ENCODE results near the gene BIRC7. TPM values are rescaled to one million over a fixed set of nuclear protein-coding genes. Genes with fewer than 3 reads are reported as not detected.

The BIRC7 gene
- total RNA-seq, 5 donors from 2014 or later (not counting 1 experiment from before 2014, with no cell fraction given) = not detected

GRCh38 chr20:63189322-63189642, 46.4 kb upstream of the BIRC7 start:
- Histone ChIP-seq H3K9me3 (no peaks in the 10 kb centered on the region), H3K4me1 (ENCODE audit: control insufficient read depth in 1 of 2, extremely low read depth in 1 of 2, insufficient read depth in 2 of 2, low read length in 2 of 2) (peaks cover 0 to 3% of the 10 kb centered on the region in 2 experiments), H3K27me3 (replicated peaks in 1 of 2; ENCODE audit: control insufficient read depth in 2 of 2, extremely low read depth in 1 of 2, insufficient read depth in 2 of 2, low read length in 1 of 2) (no peaks in the 10 kb centered on the region), H3K4me3 (ENCODE audit: control insufficient read depth in 1 of 2, extremely low read depth in 1 of 2, low read length in 1 of 2) (no peak overlapping the region), H3K36me3 (ENCODE audit: control insufficient read depth in 2 of 2, extremely low read depth in 1 of 2, insufficient read depth in 1 of 2, low read length in 1 of 2) (no peaks in the 10 kb centered on the region), H3K27ac (ENCODE audit: low read length) (no peak overlapping the region)
- ChIA-PET POLR2A (no interaction called here), CTCF (no interaction called here)
- 83% methylated on average over 3 of the region's 5 CpGs for WGBS (ENCODE audit: insufficient coverage)
- ATAC-seq (replicated peaks in 1 of 4) (no peak), DNase-seq (no peak)
- Mint-ChIP-seq H3K27ac (no peak overlapping the region), H3K4me1 (no peaks in the 10 kb centered on the region), H3K36me3 (no peaks in the 10 kb centered on the region), H3K27me3 (no peaks in the 10 kb centered on the region), H3K9me3 (no peaks in the 10 kb centered on the region), H3K4me3 (no peak overlapping the region)

GRCh38 chr20:63189846-63190559, 45.7 kb upstream of the BIRC7 start:
- Histone ChIP-seq H3K27me3 (replicated peaks in 1 of 2; ENCODE audit: control insufficient read depth in 2 of 2, extremely low read depth in 1 of 2, insufficient read depth in 2 of 2, low read length in 1 of 2) (no peaks in the 10 kb centered on the region), H3K4me3 (ENCODE audit: control insufficient read depth in 1 of 2, extremely low read depth in 1 of 2, low read length in 1 of 2) (no peak overlapping the region), H3K27ac (ENCODE audit: low read length) (no peak overlapping the region), H3K36me3 (ENCODE audit: control insufficient read depth in 2 of 2, extremely low read depth in 1 of 2, insufficient read depth in 1 of 2, low read length in 1 of 2) (peaks cover 3 to 4% of the 10 kb centered on the region in 2 donors), H3K4me1 (ENCODE audit: control insufficient read depth in 1 of 2, extremely low read depth in 1 of 2, insufficient read depth in 2 of 2, low read length in 2 of 2) (peaks cover 0 to 3% of the 10 kb centered on the region in 2 experiments), H3K9me3 (no peaks in the 10 kb centered on the region)
- DNase-seq (no peak), ATAC-seq (replicated peaks in 1 of 4) (no peak)
- CTCF ChIA-PET = no interaction called here
- POLR2A ChIA-PET = no interaction called here
- Mint-ChIP-seq H3K27ac (no peak overlapping the region), H3K27me3 (no peaks in the 10 kb centered on the region), H3K9me3 (no peaks in the 10 kb centered on the region), H3K4me1 (peaks cover 0 to 2% (median 0%) of the 10 kb centered on the region in 3 donors), H3K36me3 (peaks cover 6% of the 10 kb centered on the region), H3K4me3 (no peak overlapping the region)
- WGBS (ENCODE audit: insufficient coverage) = 81% methylated on average over 14 of the region's 17 CpGs

GRCh38 chr20:63190828-63191227, 44.9 kb upstream of the BIRC7 start:
- Mint-ChIP-seq H3K4me3 (no peak overlapping the region), H3K36me3 (peaks cover 14% of the 10 kb centered on the region), H3K27ac (no peak overlapping the region), H3K27me3 (no peaks in the 10 kb centered on the region), H3K9me3 (no peaks in the 10 kb centered on the region), H3K4me1 (peaks cover 0 to 2% (median 0%) of the 10 kb centered on the region in 3 donors)
- Histone ChIP-seq H3K4me3 (ENCODE audit: control insufficient read depth in 1 of 2, extremely low read depth in 1 of 2, low read length in 1 of 2) (no peak overlapping the region), H3K9me3 (no peaks in the 10 kb centered on the region), H3K27ac (ENCODE audit: low read length) (no peak overlapping the region), H3K27me3 (replicated peaks in 1 of 2; ENCODE audit: control insufficient read depth in 2 of 2, extremely low read depth in 1 of 2, insufficient read depth in 2 of 2, low read length in 1 of 2) (no peaks in the 10 kb centered on the region), H3K36me3 (ENCODE audit: control insufficient read depth in 2 of 2, extremely low read depth in 1 of 2, insufficient read depth in 1 of 2, low read length in 1 of 2) (peaks cover 4 to 10% of the 10 kb centered on the region in 2 donors), H3K4me1 (ENCODE audit: control insufficient read depth in 1 of 2, extremely low read depth in 1 of 2, insufficient read depth in 2 of 2, low read length in 2 of 2) (peaks cover 0 to 3% of the 10 kb centered on the region in 2 experiments)
- POLR2A ChIA-PET = no interaction called here
- CTCF ChIA-PET = no interaction called here
- 94% methylated on average over 20 of the region's 20 CpGs for WGBS (ENCODE audit: insufficient coverage)
- ATAC-seq (replicated peaks in 1 of 4) = no peak
- DNase-seq = no peak

- H3K4me3 ChIP-seq (ENCODE audit: control insufficient read depth in 1 of 2, extremely low read depth in 1 of 2, low read length in 1 of 2) = no peak overlapping the region
- H3K9me3 ChIP-seq = no peaks in the 10 kb centered on the region
- H3K27ac ChIP-seq (ENCODE audit: low read length) = no peak overlapping the region
- POLR2A ChIA-PET = no interaction called here
- DNase-seq (no peak), ATAC-seq (replicated peaks in 1 of 4) (no peak)
- Mint-ChIP-seq H3K4me1 (peaks cover 2 to 4% (median 4%) of the 10 kb centered on the region in 3 donors), H3K36me3 (peaks cover 17% of the 10 kb centered on the region), H3K4me3 (no peak overlapping the region), H3K27ac (no peak overlapping the region), H3K9me3 (no peaks in the 10 kb centered on the region), H3K27me3 (no peaks in the 10 kb centered on the region)
- CTCF ChIA-PET = no interaction called here
- 87% methylated on average over 13 of the region's 14 CpGs for WGBS (ENCODE audit: insufficient coverage)
- peaks cover 4 to 12% of the 10 kb centered on the region in 2 donors for H3K36me3 ChIP-seq (ENCODE audit: control insufficient read depth in 2 of 2, extremely low read depth in 1 of 2, insufficient read depth in 1 of 2, low read length in 1 of 2)
- peaks cover 0 to 3% of the 10 kb centered on the region in 2 experiments for H3K4me1 ChIP-seq (ENCODE audit: control insufficient read depth in 1 of 2, extremely low read depth in 1 of 2, insufficient read depth in 2 of 2, low read length in 2 of 2)
- H3K27me3 ChIP-seq (replicated peaks in 1 of 2; ENCODE audit: control insufficient read depth in 2 of 2, extremely low read depth in 1 of 2, insufficient read depth in 2 of 2, low read length in 1 of 2) = no peaks in the 10 kb centered on the region
These were observed 44.3 kb upstream of the BIRC7 start for GRCh38 chr20:63191400-63191799.

GRCh38 chr20:63192721-63193120, 43.0 kb upstream of the BIRC7 start:
- DNase-seq (no peak), ATAC-seq (replicated peaks in 1 of 4) (no peak)
- H3K4me1 ChIP-seq (ENCODE audit: control insufficient read depth in 1 of 2, extremely low read depth in 1 of 2, insufficient read depth in 2 of 2, low read length in 2 of 2) = peaks cover 0 to 3% of the 10 kb centered on the region in 2 experiments
- Mint-ChIP-seq H3K4me1 (peaks cover 15 to 16% (median 15%) of the 10 kb centered on the region in 3 donors), H3K27me3 (no peaks in the 10 kb centered on the region), H3K4me3 (no peak overlapping the region), H3K27ac (no peak overlapping the region), H3K9me3 (no peaks in the 10 kb centered on the region), H3K36me3 (peaks cover 21% of the 10 kb centered on the region)
- 95% methylated on average over 21 of the region's 21 CpGs for WGBS (ENCODE audit: insufficient coverage)
- ChIA-PET POLR2A (no interaction called here), CTCF (no interaction called here)
- no peaks in the 10 kb centered on the region for H3K27me3 ChIP-seq (replicated peaks in 1 of 2; ENCODE audit: control insufficient read depth in 2 of 2, extremely low read depth in 1 of 2, insufficient read depth in 2 of 2, low read length in 1 of 2)
- no peaks in the 10 kb centered on the region for H3K9me3 ChIP-seq
- H3K4me3 ChIP-seq (ENCODE audit: control insufficient read depth in 1 of 2, extremely low read depth in 1 of 2, low read length in 1 of 2) = no peak overlapping the region
- no peak overlapping the region for H3K27ac ChIP-seq (ENCODE audit: low read length)
- H3K36me3 ChIP-seq (ENCODE audit: control insufficient read depth in 2 of 2, extremely low read depth in 1 of 2, insufficient read depth in 1 of 2, low read length in 1 of 2) = peaks cover 4 to 24% of the 10 kb centered on the region in 2 donors

GRCh38 chr20:63194007-63194796, 41.5 kb upstream of the BIRC7 start:
- POLR2A ChIA-PET = no interaction called here
- H3K9me3 ChIP-seq = no peaks in the 10 kb centered on the region
- no peak overlapping the region for H3K27ac ChIP-seq (ENCODE audit: low read length)
- CTCF ChIA-PET = no interaction called here
- no peak overlapping the region for H3K27ac Mint-ChIP-seq
- H3K4me1 ChIP-seq (ENCODE audit: control insufficient read depth in 1 of 2, extremely low read depth in 1 of 2, insufficient read depth in 2 of 2, low read length in 2 of 2) = peaks cover 0 to 2% of the 10 kb centered on the region in 2 experiments
- H3K27me3 ChIP-seq (replicated peaks in 1 of 2; ENCODE audit: control insufficient read depth in 2 of 2, extremely low read depth in 1 of 2, insufficient read depth in 2 of 2, low read length in 1 of 2) = no peaks in the 10 kb centered on the region
- no peak overlapping the region for H3K4me3 Mint-ChIP-seq
- no peaks in the 10 kb centered on the region for H3K27me3 Mint-ChIP-seq
- no peaks in the 10 kb centered on the region for H3K9me3 Mint-ChIP-seq
- no peak for ATAC-seq (replicated peaks in 1 of 4)
- H3K4me3 ChIP-seq (ENCODE audit: control insufficient read depth in 1 of 2, extremely low read depth in 1 of 2, low read length in 1 of 2) = no peak overlapping the region
- H3K4me1 Mint-ChIP-seq = peaks cover 16 to 29% (median 28%) of the 10 kb centered on the region in 3 donors
- peaks cover 4 to 24% of the 10 kb centered on the region in 2 donors for H3K36me3 ChIP-seq (ENCODE audit: control insufficient read depth in 2 of 2, extremely low read depth in 1 of 2, insufficient read depth in 1 of 2, low read length in 1 of 2)
- peaks cover 21% of the 10 kb centered on the region for H3K36me3 Mint-ChIP-seq
- no peak for DNase-seq
- 80% methylated on average over 7 of the region's 14 CpGs for WGBS (ENCODE audit: insufficient coverage)
